ENCODE measurements around the gene RFC1. TPM values are rescaled to one million over a fixed set of nuclear protein-coding genes. Genes with fewer than 3 reads are reported as not detected.
"Not testable (repeated sequence)": the region's sequence is repeated elsewhere in the genome, so short reads cannot be mapped to it uniquely, and the experiment has no call there.

The RFC1 gene
- total and polyA plus RNA-seq, 2 donors (not counting 1 experiment from before 2014, with no cell fraction given), result 31.3 to 44.4 TPM

DNA sequence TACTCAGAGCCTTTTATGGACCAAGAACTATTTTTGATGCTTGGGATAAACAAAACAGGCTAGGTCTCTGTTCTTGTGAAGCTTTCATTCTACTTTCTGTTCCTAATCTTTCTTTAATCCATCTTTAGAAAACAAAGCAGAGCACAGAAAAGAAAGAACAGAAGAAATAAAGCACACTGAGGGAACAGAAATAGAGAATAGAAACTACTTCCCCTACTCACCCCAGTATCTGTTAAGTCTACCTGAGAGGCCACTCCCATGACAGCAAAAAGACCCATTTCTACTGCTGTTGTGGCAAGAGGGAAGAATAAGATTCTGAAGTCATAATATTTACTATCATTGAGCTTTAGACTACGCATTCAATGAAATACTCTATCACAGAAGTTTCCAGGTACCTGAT, 9.2 kb downstream of the RFC1 start:
- Histone ChIP-seq H3K27me3 (ENCODE audit: control insufficient read depth, insufficient read depth, low read length) (no peaks in the 10 kb centered on the region), H3K79me2 (ENCODE audit: control insufficient read depth, insufficient read depth, low read length) (peaks cover 64% of the 10 kb centered on the region), H2AFZ (ENCODE audit: low read length) (no peak overlapping the region), H3K9me3 (ENCODE audit: control insufficient read depth, insufficient read depth, low read depth, low read length) (no peaks in the 10 kb centered on the region), H3K27ac (ENCODE audit: insufficient read depth, low read length) (no peak overlapping the region), H3K4me1 (ENCODE audit: control insufficient read depth, extremely low read depth, insufficient read depth, low read length) (no peaks in the 10 kb centered on the region), H3K9ac (ENCODE audit: insufficient read depth, low read length) (no peak overlapping the region), H4K20me1 (ENCODE audit: control insufficient read depth, extremely low read depth, insufficient read depth, low read length) (no peaks in the 10 kb centered on the region), H3K4me3 (replicated peaks in 1 of 4; ENCODE audit: control extremely low read depth in 1 of 4, insufficient read depth in 1 of 4, low read depth in 3 of 4, low read length in 4 of 4) (no peak overlapping the region), H3K36me3 (ENCODE audit: control insufficient read depth, insufficient read depth, low read length) (no peaks in the 10 kb centered on the region), H3K4me2 (ENCODE audit: extremely low read depth, insufficient read depth, low read length) (no peak overlapping the region)
- TF ChIP-seq CTCF (conservative IDR thresholded peaks at IDR 0.05 in 1 of 2, IDR thresholded peaks at IDR 0.05 in 1 of 2; ENCODE audit: low read depth in 1 of 2, low read length in 2 of 2) (no peak), EZH2 (IDR thresholded peaks at IDR 0.05; ENCODE audit: low read length, missing control alignments) (no peak)
- no peak for DNase-seq (ENCODE audit: low read depth in 2 of 2)

DNA sequence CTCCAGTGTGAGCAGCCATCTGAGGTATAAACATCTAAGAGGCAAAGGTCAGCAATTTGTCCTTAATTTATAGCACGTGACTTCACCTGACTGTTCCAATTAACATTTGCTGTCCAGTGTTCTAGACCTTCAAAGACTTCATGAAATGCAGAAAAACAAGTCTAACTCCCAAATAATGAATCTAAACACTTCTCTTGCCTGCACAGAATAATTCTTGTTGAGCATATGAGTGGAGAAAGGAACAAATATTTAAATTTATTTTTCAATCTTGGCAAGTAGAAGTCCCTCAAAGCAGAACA, 12.0 kb downstream of the RFC1 start:
- DNase-seq (ENCODE audit: low read depth in 2 of 2), result peak in 1 of 2 donors; percentile 1
- Histone ChIP-seq H3K4me1 (ENCODE audit: control insufficient read depth, extremely low read depth, insufficient read depth, low read length) (no peaks in the 10 kb centered on the region), H3K9me3 (ENCODE audit: control insufficient read depth, insufficient read depth, low read depth, low read length) (no peaks in the 10 kb centered on the region), H3K9ac (ENCODE audit: insufficient read depth, low read length) (no peak overlapping the region), H3K4me3 (replicated peaks in 1 of 4; ENCODE audit: control extremely low read depth in 1 of 4, insufficient read depth in 1 of 4, low read depth in 3 of 4, low read length in 4 of 4) (peak overlapping the region; percentile 30 to 56 (median 46)), H3K36me3 (ENCODE audit: control insufficient read depth, insufficient read depth, low read length) (no peaks in the 10 kb centered on the region), H2AFZ (ENCODE audit: low read length) (no peak overlapping the region), H3K27ac (ENCODE audit: insufficient read depth, low read length) (peak overlapping the region; percentile 81), H3K4me2 (ENCODE audit: extremely low read depth, insufficient read depth, low read length) (peak overlapping the region; percentile 96), H4K20me1 (ENCODE audit: control insufficient read depth, extremely low read depth, insufficient read depth, low read length) (no peaks in the 10 kb centered on the region), H3K79me2 (ENCODE audit: control insufficient read depth, insufficient read depth, low read length) (peaks cover 48% of the 10 kb centered on the region), H3K27me3 (ENCODE audit: control insufficient read depth, insufficient read depth, low read length) (no peaks in the 10 kb centered on the region)
- TF ChIP-seq EZH2 (IDR thresholded peaks at IDR 0.05; ENCODE audit: low read length, missing control alignments), result no peak
- TF ChIP-seq CTCF (conservative IDR thresholded peaks at IDR 0.05 in 1 of 2, IDR thresholded peaks at IDR 0.05 in 1 of 2; ENCODE audit: low read depth in 1 of 2, low read length in 2 of 2), result no peak

DNA sequence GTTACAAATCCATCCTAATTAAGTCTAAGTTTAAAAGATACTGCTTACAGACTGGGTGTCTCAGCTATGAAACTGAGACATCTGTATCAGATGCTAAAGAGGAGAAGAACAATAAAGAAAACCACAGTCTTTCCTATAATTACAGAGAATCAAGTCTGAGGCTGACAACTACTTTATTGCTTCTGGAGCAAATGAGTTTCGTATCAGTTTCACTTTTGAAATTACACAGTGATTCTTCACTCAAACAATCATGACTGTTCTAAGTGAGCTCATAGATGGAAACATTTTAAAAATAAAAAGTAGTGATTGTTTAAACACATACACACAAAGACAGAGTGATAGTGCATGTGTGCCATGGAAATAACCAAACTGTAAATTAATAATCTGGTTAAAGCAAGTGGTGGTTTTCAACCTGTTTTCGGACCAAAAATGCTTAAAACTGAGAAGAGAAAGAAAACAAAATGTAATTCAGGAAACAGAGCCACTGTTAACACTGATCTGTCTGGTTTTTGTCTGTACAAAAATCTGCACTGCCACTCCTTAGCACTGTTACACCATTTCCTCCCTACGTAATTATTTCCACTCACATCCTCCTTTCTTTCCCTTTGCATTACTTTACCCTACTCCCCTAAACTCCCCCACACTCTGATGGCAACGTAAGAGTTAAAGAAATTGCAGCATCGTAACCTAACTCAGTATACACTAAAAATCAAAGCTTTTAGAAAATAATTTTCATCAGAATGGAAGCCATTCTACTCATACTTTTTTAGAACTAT, 12.5 kb downstream of the RFC1 start:
- Histone ChIP-seq H4K20me1 (ENCODE audit: control insufficient read depth, extremely low read depth, insufficient read depth, low read length) (no peaks in the 10 kb centered on the region), H3K4me2 (ENCODE audit: extremely low read depth, insufficient read depth, low read length) (peak overlapping the region; percentile 96), H3K9ac (ENCODE audit: insufficient read depth, low read length) (peak overlapping the region; percentile 47), H3K27ac (ENCODE audit: insufficient read depth, low read length) (peak overlapping the region; percentile 81), H3K27me3 (ENCODE audit: control insufficient read depth, insufficient read depth, low read length) (no peaks in the 10 kb centered on the region), H3K4me1 (ENCODE audit: control insufficient read depth, extremely low read depth, insufficient read depth, low read length) (peaks cover 2% of the 10 kb centered on the region), H3K4me3 (replicated peaks in 1 of 4; ENCODE audit: control extremely low read depth in 1 of 4, insufficient read depth in 1 of 4, low read depth in 3 of 4, low read length in 4 of 4) (peak overlapping the region; percentile 30 to 56 (median 46)), H2AFZ (ENCODE audit: low read length) (peak overlapping the region; percentile 72), H3K36me3 (ENCODE audit: control insufficient read depth, insufficient read depth, low read length) (no peaks in the 10 kb centered on the region), H3K79me2 (ENCODE audit: control insufficient read depth, insufficient read depth, low read length) (peaks cover 42% of the 10 kb centered on the region), H3K9me3 (ENCODE audit: control insufficient read depth, insufficient read depth, low read depth, low read length) (no peaks in the 10 kb centered on the region)
- peak; percentile 48 to 49 for DNase-seq (ENCODE audit: low read depth in 2 of 2)
- no peak for TF ChIP-seq CTCF (conservative IDR thresholded peaks at IDR 0.05 in 1 of 2, IDR thresholded peaks at IDR 0.05 in 1 of 2; ENCODE audit: low read depth in 1 of 2, low read length in 2 of 2)
- no peak for TF ChIP-seq EZH2 (IDR thresholded peaks at IDR 0.05; ENCODE audit: low read length, missing control alignments)

- not testable (repeated sequence) for H3K4me1 ChIP-seq (ENCODE audit: control insufficient read depth, extremely low read depth, insufficient read depth, low read length); H3K36me3 ChIP-seq (ENCODE audit: control insufficient read depth, insufficient read depth, low read length); H3K9ac ChIP-seq (ENCODE audit: insufficient read depth, low read length); H2AFZ ChIP-seq (ENCODE audit: low read length); H3K27me3 ChIP-seq (ENCODE audit: control insufficient read depth, insufficient read depth, low read length); DNase-seq (ENCODE audit: low read depth in 2 of 2); H4K20me1 ChIP-seq (ENCODE audit: control insufficient read depth, extremely low read depth, insufficient read depth, low read length); H3K9me3 ChIP-seq (ENCODE audit: control insufficient read depth, insufficient read depth, low read depth, low read length)
- H3K4me2 ChIP-seq (ENCODE audit: extremely low read depth, insufficient read depth, low read length), result peak overlapping the region; percentile 96
- peaks cover 38% of the 10 kb centered on the region for H3K79me2 ChIP-seq (ENCODE audit: control insufficient read depth, insufficient read depth, low read length)
- peak overlapping the region in 3 of 4 experiments; percentile 43 to 56 (median 48) for H3K4me3 ChIP-seq (replicated peaks in 1 of 4; ENCODE audit: control extremely low read depth in 1 of 4, insufficient read depth in 1 of 4, low read depth in 3 of 4, low read length in 4 of 4)
- peak overlapping the region; percentile 81 for H3K27ac ChIP-seq (ENCODE audit: insufficient read depth, low read length)
Observed at GRCh38 chr4:39353149-39353477, 13.0 kb downstream of the RFC1 start.

All from fibroblast of lung (primary cell).